Measurements from ENCODE around the gene COQ7.

- TF ChIP-seq CTCF (IDR thresholded peaks at IDR 0.05; ENCODE audit: insufficient read depth, low read depth, low read length), result no peak
- no peak for TF ChIP-seq EZH2 (IDR thresholded peaks at IDR 0.05; ENCODE audit: insufficient read depth, low read length)
Observed at GRCh38 chr16:19068237-19068815, 912 bp downstream of the COQ7 start.
